ENCODE results near the gene RPL13A. TPM values are rescaled to one million over a fixed set of nuclear protein-coding genes. Genes with fewer than 3 reads are reported as not detected.

Gene RPL13A
- total RNA-seq, 1 donor from 2014 or later: 2,665 TPM

DNA sequence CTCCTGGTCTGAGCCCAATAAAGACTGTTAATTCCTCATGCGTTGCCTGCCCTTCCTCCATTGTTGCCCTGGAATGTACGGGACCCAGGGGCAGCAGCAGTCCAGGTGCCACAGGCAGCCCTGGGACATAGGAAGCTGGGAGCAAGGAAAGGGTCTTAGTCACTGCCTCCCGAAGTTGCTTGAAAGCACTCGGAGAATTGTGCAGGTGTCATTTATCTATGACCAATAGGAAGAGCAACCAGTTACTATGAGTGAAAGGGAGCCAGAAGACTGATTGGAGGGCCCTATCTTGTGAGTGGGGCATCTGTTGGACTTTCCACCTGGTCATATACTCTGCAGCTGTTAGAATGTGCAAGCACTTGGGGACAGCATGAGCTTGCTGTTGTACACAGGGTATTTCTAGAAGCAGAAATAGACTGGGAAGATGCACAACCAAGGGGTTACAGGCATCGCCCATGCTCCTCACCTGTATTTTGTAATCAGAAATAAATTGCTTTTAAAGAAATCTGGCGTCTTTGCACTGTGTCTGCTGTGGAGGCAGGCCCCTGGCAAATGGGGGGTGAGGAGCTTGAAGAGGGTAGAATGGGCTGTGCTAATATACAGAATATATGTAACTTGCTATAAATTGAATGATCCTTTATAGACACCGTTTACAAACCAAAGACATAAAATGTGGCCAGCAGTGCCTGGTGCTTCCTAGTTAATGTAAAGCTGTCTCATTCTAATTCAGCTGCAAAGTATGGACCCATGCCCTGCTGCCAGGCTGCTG, 4.6 kb downstream of the RPL13A start:
- no peaks in the 10 kb centered on the region for H3K9me3 Mint-ChIP-seq (ENCODE audit: low read depth)
- H3K4me3 Mint-ChIP-seq (ENCODE audit: low read depth): no peak overlapping the region
- peaks cover 30% of the 10 kb centered on the region for H3K36me3 Mint-ChIP-seq (ENCODE audit: insufficient read depth)
- no peaks in the 10 kb centered on the region for H3K27me3 Mint-ChIP-seq
- H3K4me1 Mint-ChIP-seq (ENCODE audit: low read depth): peaks cover 17% of the 10 kb centered on the region
- TF ChIP-seq, protein P1, sequence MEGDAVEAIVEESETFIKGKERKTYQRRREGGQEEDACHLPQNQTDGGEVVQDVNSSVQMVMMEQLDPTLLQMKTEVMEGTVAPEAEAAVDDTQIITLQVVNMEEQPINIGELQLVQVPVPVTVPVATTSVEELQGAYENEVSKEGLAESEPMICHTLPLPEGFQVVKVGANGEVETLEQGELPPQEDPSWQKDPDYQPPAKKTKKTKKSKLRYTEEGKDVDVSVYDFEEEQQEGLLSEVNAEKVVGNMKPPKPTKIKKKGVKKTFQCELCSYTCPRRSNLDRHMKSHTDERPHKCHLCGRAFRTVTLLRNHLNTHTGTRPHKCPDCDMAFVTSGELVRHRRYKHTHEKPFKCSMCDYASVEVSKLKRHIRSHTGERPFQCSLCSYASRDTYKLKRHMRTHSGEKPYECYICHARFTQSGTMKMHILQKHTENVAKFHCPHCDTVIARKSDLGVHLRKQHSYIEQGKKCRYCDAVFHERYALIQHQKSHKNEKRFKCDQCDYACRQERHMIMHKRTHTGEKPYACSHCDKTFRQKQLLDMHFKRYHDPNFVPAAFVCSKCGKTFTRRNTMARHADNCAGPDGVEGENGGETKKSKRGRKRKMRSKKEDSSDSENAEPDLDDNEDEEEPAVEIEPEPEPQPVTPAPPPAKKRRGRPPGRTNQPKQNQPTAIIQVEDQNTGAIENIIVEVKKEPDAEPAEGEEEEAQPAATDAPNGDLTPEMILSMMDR (IDR thresholded peaks at IDR 0.05; ENCODE audit: unreplicated experiment): no peak
- no peak for DNase-seq (ENCODE audit: low spot score, unreplicated experiment)
- peak overlapping the region; percentile 57 for H3K27ac Mint-ChIP-seq

DNA sequence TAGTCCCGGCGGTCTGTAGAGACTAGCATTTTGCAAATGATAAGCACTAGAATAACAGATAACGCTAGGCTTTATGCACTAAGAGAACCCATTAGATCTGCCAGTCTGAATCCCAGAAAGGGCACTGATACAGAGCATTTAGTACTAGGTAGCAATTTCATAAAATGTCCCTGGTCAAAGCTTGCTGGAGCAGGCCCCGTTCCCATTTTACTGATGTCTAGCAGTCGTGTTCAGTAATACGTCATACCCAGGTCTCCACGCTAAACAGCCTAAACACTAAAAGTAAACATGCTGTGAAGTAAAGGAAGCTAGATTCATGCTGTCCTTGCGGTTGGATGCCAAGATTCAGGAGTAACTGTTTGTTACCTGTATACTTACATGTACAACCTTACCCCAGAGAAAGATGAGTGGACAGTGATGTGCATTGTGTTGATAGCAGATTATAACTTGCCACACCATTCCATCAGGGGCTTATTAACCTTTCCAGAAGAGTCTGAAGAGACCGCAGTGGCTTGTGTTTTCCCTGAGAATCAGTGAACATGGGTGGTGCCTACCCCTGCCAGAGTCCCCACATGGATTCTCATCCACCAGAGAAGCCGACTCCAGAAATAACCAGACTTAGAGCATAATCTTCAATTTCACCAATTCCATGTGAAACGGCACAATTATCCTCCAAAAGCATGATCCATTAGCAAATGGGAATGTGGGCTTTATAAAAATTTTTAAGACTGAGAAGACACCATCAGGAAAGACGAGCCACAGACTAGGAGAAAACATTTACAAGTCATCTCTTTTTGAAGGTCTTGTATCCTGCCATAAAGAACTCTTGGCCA, 5.4 kb downstream of the RPL13A start:
- DNase-seq (ENCODE audit: low spot score, unreplicated experiment): no peak
- peak overlapping the region; percentile 92 for H3K27ac Mint-ChIP-seq
- H3K36me3 Mint-ChIP-seq (ENCODE audit: insufficient read depth): peaks cover 33% of the 10 kb centered on the region
- no peak overlapping the region for H3K4me3 Mint-ChIP-seq (ENCODE audit: low read depth)
- peaks cover 23% of the 10 kb centered on the region for H3K4me1 Mint-ChIP-seq (ENCODE audit: low read depth)
- TF ChIP-seq, protein P1 (IDR thresholded peaks at IDR 0.05; ENCODE audit: unreplicated experiment): no peak
- no peaks in the 10 kb centered on the region for H3K27me3 Mint-ChIP-seq
- H3K9me3 Mint-ChIP-seq (ENCODE audit: low read depth): no peaks in the 10 kb centered on the region

DNA sequence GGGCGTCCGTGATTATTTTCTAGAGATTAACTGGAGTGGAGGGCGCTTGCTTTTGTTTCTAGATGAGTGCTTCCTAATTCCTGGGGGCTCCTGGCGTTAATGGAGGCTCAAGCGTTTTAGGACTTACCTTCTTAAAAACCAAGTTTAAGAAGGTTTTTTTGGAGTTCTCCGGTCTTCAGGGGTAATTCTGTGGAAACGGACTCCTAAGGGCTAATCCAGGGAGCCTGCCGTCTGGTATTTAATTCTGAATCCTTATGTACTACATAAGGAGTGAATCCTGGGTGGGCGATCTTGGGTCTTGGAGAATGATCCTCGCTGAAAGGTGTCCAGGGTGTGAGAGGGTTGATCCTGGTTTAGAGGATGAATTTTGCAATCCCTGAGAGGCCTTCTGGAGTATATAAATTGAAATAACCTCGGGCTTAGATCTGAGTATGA, 9.2 kb downstream of the RPL13A start:
- no peaks in the 10 kb centered on the region for H3K9me3 Mint-ChIP-seq (ENCODE audit: low read depth)
- H3K36me3 Mint-ChIP-seq (ENCODE audit: insufficient read depth): peaks cover 23% of the 10 kb centered on the region
- peak overlapping the region; percentile 94 for H3K4me3 Mint-ChIP-seq (ENCODE audit: low read depth)
- H3K4me1 Mint-ChIP-seq (ENCODE audit: low read depth): peaks cover 20% of the 10 kb centered on the region
- no peaks in the 10 kb centered on the region for H3K27me3 Mint-ChIP-seq
- peak overlapping the region; percentile 95 for H3K27ac Mint-ChIP-seq
- no peak for DNase-seq (ENCODE audit: low spot score, unreplicated experiment)
- TF ChIP-seq, protein P1 (IDR thresholded peaks at IDR 0.05; ENCODE audit: unreplicated experiment): no peak

DNA sequence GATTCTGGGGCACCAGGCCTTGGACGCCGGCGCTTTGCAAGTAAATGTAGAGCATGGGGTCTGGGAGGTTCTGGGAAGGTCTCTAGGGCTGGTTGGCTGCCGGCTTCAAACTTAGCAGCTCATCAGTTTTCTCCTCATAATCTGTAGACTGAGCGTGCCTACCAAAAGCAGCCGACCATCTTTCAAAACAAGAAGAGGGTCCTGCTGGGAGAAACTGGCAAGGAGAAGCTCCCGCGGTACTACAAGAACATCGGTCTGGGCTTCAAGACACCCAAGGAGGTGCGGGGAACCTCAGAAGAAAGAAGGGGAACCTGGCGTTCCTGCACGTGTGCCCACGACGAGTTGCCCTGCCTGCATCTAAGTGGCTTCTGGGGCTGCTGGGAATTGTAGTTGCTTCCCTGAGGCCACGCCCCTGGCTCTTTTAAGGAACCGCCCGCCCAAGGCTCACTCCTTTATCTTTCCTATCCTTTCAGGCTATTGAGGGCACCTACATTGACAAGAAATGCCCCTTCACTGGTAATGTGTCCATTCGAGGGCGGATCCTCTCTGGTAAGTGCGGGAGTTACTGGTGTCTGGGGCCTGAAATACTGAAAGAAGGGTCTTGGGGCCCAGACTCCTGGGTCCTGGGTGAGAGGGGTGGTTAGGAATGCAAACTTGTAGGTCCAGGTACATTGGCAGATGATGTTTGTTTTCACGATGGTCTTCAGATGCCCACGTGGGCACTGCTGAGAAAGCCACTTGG, 9.8 kb downstream of the RPL13A start:
- no peak for DNase-seq (ENCODE audit: low spot score, unreplicated experiment)
- peaks cover 22% of the 10 kb centered on the region for H3K36me3 Mint-ChIP-seq (ENCODE audit: insufficient read depth)
- H3K4me1 Mint-ChIP-seq (ENCODE audit: low read depth): peaks cover 20% of the 10 kb centered on the region
- H3K4me3 Mint-ChIP-seq (ENCODE audit: low read depth): peak overlapping the region; percentile 94
- peak overlapping the region; percentile 95 for H3K27ac Mint-ChIP-seq
- TF ChIP-seq, protein P1 (IDR thresholded peaks at IDR 0.05; ENCODE audit: unreplicated experiment): no peak
- no peaks in the 10 kb centered on the region for H3K9me3 Mint-ChIP-seq (ENCODE audit: low read depth)
- no peaks in the 10 kb centered on the region for H3K27me3 Mint-ChIP-seq

DNA sequence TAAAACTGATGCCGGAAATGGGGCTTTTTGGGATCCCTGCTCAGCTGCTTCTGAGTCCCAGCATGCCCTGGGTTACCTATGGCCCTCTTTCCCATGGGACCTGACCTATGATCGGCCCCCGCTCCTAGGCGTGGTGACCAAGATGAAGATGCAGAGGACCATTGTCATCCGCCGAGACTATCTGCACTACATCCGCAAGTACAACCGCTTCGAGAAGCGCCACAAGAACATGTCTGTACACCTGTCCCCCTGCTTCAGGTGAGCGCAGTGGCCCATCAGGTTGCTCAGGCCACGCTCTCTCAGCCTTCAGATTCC, 10.3 kb downstream of the RPL13A start:
- Mint-ChIP-seq H3K27me3 (no peaks in the 10 kb centered on the region), H3K9me3 (ENCODE audit: low read depth) (no peaks in the 10 kb centered on the region), H3K36me3 (ENCODE audit: insufficient read depth) (peaks cover 17% of the 10 kb centered on the region), H3K4me1 (ENCODE audit: low read depth) (peaks cover 20% of the 10 kb centered on the region), H3K27ac (no peak overlapping the region), H3K4me3 (ENCODE audit: low read depth) (peak overlapping the region; percentile 94)
- TF ChIP-seq, protein P1 (IDR thresholded peaks at IDR 0.05; ENCODE audit: unreplicated experiment): no peak
- DNase-seq (ENCODE audit: low spot score, unreplicated experiment): no peak
